HEK293 (cell line): ENCODE results near the gene PDLIM7.

Experiments
- GLI4 ChIP-seq: fragments of 450-650 bp; formaldehyde crosslinking; IDR thresholded peaks from 2 replicates; pipeline ENCODE4 v1.5.1; 2016; ENCODE audit warnings: missing biosample characterization, missing genetic modification characterization
- GLIS2 ChIP-seq: fragments of 450-650 bp; formaldehyde crosslinking; IDR thresholded peaks from 2 replicates; pipeline ENCODE4 v1.5.1; 2016; ENCODE audit warnings: missing biosample characterization, missing genetic modification characterization
- PRDM4 ChIP-seq: fragments of 450-650 bp; formaldehyde crosslinking; IDR thresholded peaks from 2 replicates; pipeline ENCODE4 v1.5.1; 2017; ENCODE audit warnings: missing biosample characterization, missing genetic modification characterization
- SP2 ChIP-seq: fragments of 450-650 bp; formaldehyde crosslinking; IDR thresholded peaks from 2 replicates; pipeline ENCODE4 v1.5.1; 2016; ENCODE audit warnings: missing biosample characterization, missing genetic modification characterization
- ZBTB17 ChIP-seq: fragments of 450-650 bp; formaldehyde crosslinking; IDR thresholded peaks from 2 replicates; pipeline ENCODE4 v1.5.1; 2016; ENCODE audit warnings: missing biosample characterization, missing genetic modification characterization
- ZBTB21 ChIP-seq: fragments of 450-650 bp; formaldehyde crosslinking; IDR thresholded peaks from 2 replicates; pipeline ENCODE4 v1.5.1; 2017; ENCODE audit warnings: missing biosample characterization, missing genetic modification characterization
- ZBTB6 ChIP-seq: fragments of 450-650 bp; formaldehyde crosslinking; IDR thresholded peaks from 2 replicates; pipeline ENCODE4 v1.5.1; 2017; ENCODE audit warnings: missing biosample characterization, missing genetic modification characterization
- ZFHX2 ChIP-seq: fragments of 450-650 bp; formaldehyde crosslinking; conservative IDR thresholded peaks from 2 replicates; pipeline ENCODE4 v1.5.1; 2016; ENCODE audit warnings: missing biosample characterization, missing genetic modification characterization
- ZNF10 ChIP-seq: fragments of 450-650 bp; formaldehyde crosslinking; IDR thresholded peaks from 2 replicates; pipeline ENCODE4 v1.5.1; 2017; ENCODE audit warnings: missing biosample characterization, missing genetic modification characterization
- ZNF335 ChIP-seq: fragments of 450-650 bp; formaldehyde crosslinking; conservative IDR thresholded peaks from 2 replicates; pipeline ENCODE4 v1.5.1; 2016; ENCODE audit warnings: missing biosample characterization, missing genetic modification characterization
- ZNF341 ChIP-seq: fragments of 450-650 bp; formaldehyde crosslinking; IDR thresholded peaks from 2 replicates; pipeline ENCODE4; 2016; ENCODE audit warnings: low read depth, missing biosample characterization, missing genetic modification characterization
- ZNF366 ChIP-seq: fragments of 450-650 bp; formaldehyde crosslinking; conservative IDR thresholded peaks from 2 replicates; pipeline ENCODE4 v1.5.1; 2016; ENCODE audit warnings: missing biosample characterization, missing genetic modification characterization
- ZNF600 ChIP-seq: fragments of 450-650 bp; formaldehyde crosslinking; IDR thresholded peaks from 2 replicates; pipeline ENCODE4 v1.5.1; 2016; ENCODE audit warnings: missing biosample characterization, missing genetic modification characterization
- TF ChIP-seq, protein P1 (sequence below): fragments of 450-650 bp; formaldehyde crosslinking; IDR thresholded peaks from 2 replicates; pipeline ENCODE4 v1.5.0; 2017; ENCODE audit warnings: missing biosample characterization, missing genetic modification characterization, borderline replicate concordance
- TF ChIP-seq, protein P2 (sequence below): fragments of 450-650 bp; formaldehyde crosslinking; IDR thresholded peaks from 2 replicates; pipeline ENCODE4 v1.5.1; 2016; ENCODE audit warnings: missing biosample characterization, missing genetic modification characterization, borderline replicate concordance
- TF ChIP-seq, protein P3 (sequence below): fragments of 450-650 bp; formaldehyde crosslinking; IDR thresholded peaks from 2 replicates; pipeline ENCODE4 v1.5.1; 2016; ENCODE audit warnings: missing biosample characterization, missing genetic modification characterization, low read depth

Gene PDLIM7

GRCh38 chr5:177478711-177479646 lies 18.4 kb downstream of the PDLIM7 start (continued):
- TF ChIP-seq PRDM4 (tag by site-specific recombination) (peak; percentile 94), GLI4 (tag by site-specific recombination) (no peak), SP2 (tag by site-specific recombination) (no peak), ZBTB6 (tag by site-specific recombination) (peak; percentile 49; the same call in 1 of the 2 replicates), ZNF600 (tag by site-specific recombination) (peak; percentile 70), ZBTB21 (0 out of 2 replicates have a peak, but pooled peaks have one; percentile 9), ZNF366 (tag by site-specific recombination) (no peak), ZBTB17 (peak; percentile 55), ZNF341 (tag by site-specific recombination) (0 out of 2 replicates have a peak, but pooled peaks have one; percentile 50), ZNF335 (tag by site-specific recombination) (0 out of 2 replicates have a peak, but pooled peaks have one; percentile 24), ZFHX2 (peak; percentile 87), ZNF10 (tag by site-specific recombination) (no peak), GLIS2 (tag by site-specific recombination) (0 out of 2 replicates have a peak, but pooled peaks have one; percentile 19)
- TF ChIP-seq, protein P1, sequence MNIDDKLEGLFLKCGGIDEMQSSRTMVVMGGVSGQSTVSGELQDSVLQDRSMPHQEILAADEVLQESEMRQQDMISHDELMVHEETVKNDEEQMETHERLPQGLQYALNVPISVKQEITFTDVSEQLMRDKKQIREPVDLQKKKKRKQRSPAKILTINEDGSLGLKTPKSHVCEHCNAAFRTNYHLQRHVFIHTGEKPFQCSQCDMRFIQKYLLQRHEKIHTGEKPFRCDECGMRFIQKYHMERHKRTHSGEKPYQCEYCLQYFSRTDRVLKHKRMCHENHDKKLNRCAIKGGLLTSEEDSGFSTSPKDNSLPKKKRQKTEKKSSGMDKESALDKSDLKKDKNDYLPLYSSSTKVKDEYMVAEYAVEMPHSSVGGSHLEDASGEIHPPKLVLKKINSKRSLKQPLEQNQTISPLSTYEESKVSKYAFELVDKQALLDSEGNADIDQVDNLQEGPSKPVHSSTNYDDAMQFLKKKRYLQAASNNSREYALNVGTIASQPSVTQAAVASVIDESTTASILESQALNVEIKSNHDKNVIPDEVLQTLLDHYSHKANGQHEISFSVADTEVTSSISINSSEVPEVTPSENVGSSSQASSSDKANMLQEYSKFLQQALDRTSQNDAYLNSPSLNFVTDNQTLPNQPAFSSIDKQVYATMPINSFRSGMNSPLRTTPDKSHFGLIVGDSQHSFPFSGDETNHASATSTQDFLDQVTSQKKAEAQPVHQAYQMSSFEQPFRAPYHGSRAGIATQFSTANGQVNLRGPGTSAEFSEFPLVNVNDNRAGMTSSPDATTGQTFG (tag by site-specific recombination): no peak
- TF ChIP-seq, protein P2, sequence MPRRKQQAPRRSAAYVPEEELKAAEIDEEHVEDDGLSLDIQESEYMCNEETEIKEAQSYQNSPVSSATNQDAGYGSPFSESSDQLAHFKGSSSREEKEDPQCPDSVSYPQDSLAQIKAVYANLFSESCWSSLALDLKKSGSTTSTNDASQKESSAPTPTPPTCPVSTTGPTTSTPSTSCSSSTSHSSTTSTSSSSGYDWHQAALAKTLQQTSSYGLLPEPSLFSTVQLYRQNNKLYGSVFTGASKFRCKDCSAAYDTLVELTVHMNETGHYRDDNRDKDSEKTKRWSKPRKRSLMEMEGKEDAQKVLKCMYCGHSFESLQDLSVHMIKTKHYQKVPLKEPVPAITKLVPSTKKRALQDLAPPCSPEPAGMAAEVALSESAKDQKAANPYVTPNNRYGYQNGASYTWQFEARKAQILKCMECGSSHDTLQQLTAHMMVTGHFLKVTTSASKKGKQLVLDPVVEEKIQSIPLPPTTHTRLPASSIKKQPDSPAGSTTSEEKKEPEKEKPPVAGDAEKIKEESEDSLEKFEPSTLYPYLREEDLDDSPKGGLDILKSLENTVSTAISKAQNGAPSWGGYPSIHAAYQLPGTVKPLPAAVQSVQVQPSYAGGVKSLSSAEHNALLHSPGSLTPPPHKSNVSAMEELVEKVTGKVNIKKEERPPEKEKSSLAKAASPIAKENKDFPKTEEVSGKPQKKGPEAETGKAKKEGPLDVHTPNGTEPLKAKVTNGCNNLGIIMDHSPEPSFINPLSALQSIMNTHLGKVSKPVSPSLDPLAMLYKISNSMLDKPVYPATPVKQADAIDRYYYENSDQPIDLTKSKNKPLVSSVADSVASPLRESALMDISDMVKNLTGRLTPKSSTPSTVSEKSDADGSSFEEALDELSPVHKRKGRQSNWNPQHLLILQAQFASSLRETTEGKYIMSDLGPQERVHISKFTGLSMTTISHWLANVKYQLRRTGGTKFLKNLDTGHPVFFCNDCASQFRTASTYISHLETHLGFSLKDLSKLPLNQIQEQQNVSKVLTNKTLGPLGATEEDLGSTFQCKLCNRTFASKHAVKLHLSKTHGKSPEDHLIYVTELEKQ (tag by site-specific recombination): no peak
- TF ChIP-seq, protein P3, sequence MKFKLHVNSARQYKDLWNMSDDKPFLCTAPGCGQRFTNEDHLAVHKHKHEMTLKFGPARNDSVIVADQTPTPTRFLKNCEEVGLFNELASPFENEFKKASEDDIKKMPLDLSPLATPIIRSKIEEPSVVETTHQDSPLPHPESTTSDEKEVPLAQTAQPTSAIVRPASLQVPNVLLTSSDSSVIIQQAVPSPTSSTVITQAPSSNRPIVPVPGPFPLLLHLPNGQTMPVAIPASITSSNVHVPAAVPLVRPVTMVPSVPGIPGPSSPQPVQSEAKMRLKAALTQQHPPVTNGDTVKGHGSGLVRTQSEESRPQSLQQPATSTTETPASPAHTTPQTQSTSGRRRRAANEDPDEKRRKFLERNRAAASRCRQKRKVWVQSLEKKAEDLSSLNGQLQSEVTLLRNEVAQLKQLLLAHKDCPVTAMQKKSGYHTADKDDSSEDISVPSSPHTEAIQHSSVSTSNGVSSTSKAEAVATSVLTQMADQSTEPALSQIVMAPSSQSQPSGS (tag by site-specific recombination): 0 out of 2 replicates have a peak, but pooled peaks have one; percentile 40
